ENCODE results near the gene R3HCC1L.
"Not testable (repeated sequence)": the region's sequence is repeated elsewhere in the genome, so short reads cannot be mapped to it uniquely, and the experiment has no call there.

The R3HCC1L gene

GRCh38 chr10:98182351-98182915 is 48.0 kb downstream of the R3HCC1L start:
- not testable (repeated sequence) for DNase-seq

GRCh38 chr10:98186681-98187080 is 52.2 kb downstream of the R3HCC1L start:
- DNase-seq = no peak

- not testable (repeated sequence) for DNase-seq
Measured at GRCh38 chr10:98190773-98191172, 56.3 kb downstream of the R3HCC1L start.

GRCh38 chr10:98193037-98193436 is 58.6 kb downstream of the R3HCC1L start:
- no peak for DNase-seq

GRCh38 chr10:98194633-98195032 is 60.2 kb downstream of the R3HCC1L start:
- no peak for DNase-seq

- DNase-seq = no peak
Measured at GRCh38 chr10:98195120-98195519, 60.7 kb downstream of the R3HCC1L start.

GRCh38 chr10:98196985-98197384 is 62.5 kb downstream of the R3HCC1L start:
- no peak for DNase-seq

- no peak for DNase-seq
Measured at GRCh38 chr10:98201760-98202159, 67.3 kb downstream of the R3HCC1L start.

- no peak for DNase-seq
Measured at GRCh38 chr10:98202378-98202777, 67.9 kb downstream of the R3HCC1L start.

- no peak for DNase-seq
Measured at GRCh38 chr10:98205351-98205750, 70.9 kb downstream of the R3HCC1L start.

GRCh38 chr10:98208925-98209324 is 74.5 kb downstream of the R3HCC1L start:
- DNase-seq = no peak

GRCh38 chr10:98209441-98209840 is 75.0 kb downstream of the R3HCC1L start:
- DNase-seq = no peak

GRCh38 chr10:98212196-98212595 is 77.7 kb downstream of the R3HCC1L start:
- no peak for DNase-seq

- DNase-seq = no peak
Measured at GRCh38 chr10:98213740-98214139, 79.3 kb downstream of the R3HCC1L start.

- DNase-seq = no peak
Measured at GRCh38 chr10:98215373-98215772, 80.9 kb downstream of the R3HCC1L start.

GRCh38 chr10:98217801-98218200 is 83.3 kb downstream of the R3HCC1L start:
- DNase-seq = no peak

GRCh38 chr10:98223874-98224273 is 89.4 kb downstream of the R3HCC1L start:
- no peak for DNase-seq

GRCh38 chr10:98224509-98224908 is 90.1 kb downstream of the R3HCC1L start:
- no peak for DNase-seq

- DNase-seq = no peak
Measured at GRCh38 chr10:98224996-98225395, 90.5 kb downstream of the R3HCC1L start.

- no peak for DNase-seq
Measured at GRCh38 chr10:98226508-98227144, 92.2 kb downstream of the R3HCC1L start.

GRCh38 chr10:98227713-98228112 is 93.3 kb downstream of the R3HCC1L start:
- not testable (repeated sequence) for DNase-seq

GRCh38 chr10:98228266-98228665 is 93.8 kb downstream of the R3HCC1L start:
- DNase-seq = not testable (repeated sequence)

GRCh38 chr10:98231417-98231816 is 97.0 kb downstream of the R3HCC1L start:
- no peak for DNase-seq

GRCh38 chr10:98235846-98236245 is 101.4 kb downstream of the R3HCC1L start:
- no peak for DNase-seq

GRCh38 chr10:98236862-98237261 is 102.4 kb downstream of the R3HCC1L start:
- DNase-seq = no peak
